Activated CD8-positive, alpha-beta memory T cell treated with anti-CD3 and anti-CD28 coated beads for 36 hours (primary cell): ENCODE measurements around the gene CARS1. TPM values are rescaled to one million over a fixed set of nuclear protein-coding genes. Genes with fewer than 3 reads are reported as not detected.

ENCODE experiments used
- CTCF ChIA-PET: fragments of 350-600 bp; sonication (Branson Sonifier 250); formaldehyde crosslinking; loops from one replicate; lab custom pipeline; 2021; ENCODE audit warnings: antibody characterized with exemption; lab: Charles Lee
- POLR2A ChIA-PET: fragments of 350-600 bp; sonication (Branson Sonifier 250); formaldehyde crosslinking; loops from one replicate; lab custom pipeline; 2021; ENCODE audit warnings: antibody characterized with exemption; lab: Charles Lee
- total RNA-seq, 2 experiments: library from RNA; stranded (reverse); gene quantifications; one replicate each; pipeline ENCODE4 v1.2.3, GENCODE V29; 2021

The CARS1 gene
- total RNA-seq, 2 experiments from 2014 or later, result 92.4 to 96.8 TPM

DNA sequence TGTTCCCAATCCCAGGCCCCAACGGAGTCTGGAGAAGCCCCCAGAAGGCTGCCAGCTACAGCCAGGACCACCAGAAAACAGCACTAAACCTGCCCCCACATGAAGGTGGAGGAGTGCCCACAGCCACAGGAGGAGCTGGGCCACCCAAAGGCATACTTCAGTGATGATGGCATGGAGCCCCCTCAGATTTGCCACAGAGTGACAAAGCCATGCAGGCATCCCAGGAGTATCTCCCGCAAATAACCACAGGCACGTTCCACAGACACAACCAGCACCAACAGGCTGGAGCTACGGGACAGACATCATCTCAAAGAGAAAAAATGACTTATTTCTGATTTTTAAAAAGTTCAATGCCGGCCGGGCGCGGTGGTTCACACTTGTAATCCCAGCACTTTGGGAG, 10.6 kb downstream of the CARS1 start:
- ChIA-PET POLR2A (no interaction called here), CTCF (interaction anchor here (0.6 to 1.6 kb wide), 2 partner anchors 18 to 25 kb away, joined by 3 read pairs; no protein-coding TSS in a partner anchor)

DNA sequence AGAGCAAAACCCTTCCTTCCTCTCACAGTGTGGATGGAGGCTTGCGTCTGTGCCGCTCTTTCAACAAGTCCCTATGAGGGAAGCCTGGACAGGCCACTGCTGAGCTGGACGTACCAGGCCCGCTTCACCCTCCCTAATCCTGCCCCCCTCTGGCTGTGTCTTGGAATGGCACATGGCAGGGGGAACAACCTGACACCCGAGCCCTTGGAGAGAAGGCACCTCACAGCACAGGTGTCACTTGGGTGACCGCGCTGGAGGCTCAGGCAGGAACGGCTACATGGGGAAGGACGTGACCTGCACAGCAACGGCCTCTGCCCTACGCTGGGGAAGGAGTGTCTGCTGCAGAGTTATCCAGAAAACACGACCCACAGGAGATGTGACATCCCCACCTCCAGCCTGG, 11.0 kb downstream of the CARS1 start:
- POLR2A ChIA-PET, result no interaction called here
- CTCF ChIA-PET, result interaction anchor here (1.6 kb wide), 1 partner anchor 25 kb away, joined by 3 read pairs; no protein-coding TSS in a partner anchor

- ChIA-PET POLR2A (no interaction called here), CTCF (no interaction called here)
Observed at GRCh38 chr11:3044915-3045314, 12.3 kb downstream of the CARS1 start.

DNA sequence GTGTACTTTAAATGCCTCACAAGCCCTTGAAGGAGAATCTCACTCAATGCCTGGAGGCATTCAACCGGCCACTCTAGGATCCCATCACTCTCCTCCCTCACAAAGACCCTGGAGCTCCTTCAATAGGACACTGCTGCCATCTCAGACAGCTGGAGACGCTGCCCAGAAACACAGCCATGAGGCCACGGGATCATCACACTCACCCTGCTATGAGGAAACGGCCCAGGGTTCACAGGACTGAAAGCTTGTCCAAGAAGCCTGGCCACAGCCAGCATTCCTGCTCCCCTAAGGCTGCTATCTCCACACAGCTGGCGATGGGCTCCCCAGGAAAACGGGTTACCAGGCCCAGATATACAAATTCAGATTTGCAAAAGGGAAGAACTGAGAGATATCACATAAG, 13.2 kb downstream of the CARS1 start:
- POLR2A ChIA-PET, result no interaction called here
- CTCF ChIA-PET, result no interaction called here

- POLR2A ChIA-PET, result no interaction called here
- CTCF ChIA-PET, result interaction anchor here (1.3 kb wide), 1 partner anchor 48 kb away, joined by 4 read pairs; no protein-coding TSS in a partner anchor
Observed at GRCh38 chr11:3043315-3043871, 13.8 kb downstream of the CARS1 start.

GRCh38 chr11:3042496-3043314, 14.5 kb downstream of the CARS1 start:
- POLR2A ChIA-PET, result no interaction called here
- CTCF ChIA-PET, result interaction anchor here (1.3 kb wide), 1 partner anchor 49 kb away, joined by 4 read pairs; no protein-coding TSS in a partner anchor

- ChIA-PET POLR2A (no interaction called here), CTCF (interaction anchor here (1.3 kb wide), 1 partner anchor 50 kb away, joined by 4 read pairs; no protein-coding TSS in a partner anchor)
Observed at GRCh38 chr11:3041699-3042441, 15.4 kb downstream of the CARS1 start.

- POLR2A ChIA-PET, result no interaction called here
Observed at GRCh38 chr11:3040881-3041280, 16.3 kb downstream of the CARS1 start.

DNA sequence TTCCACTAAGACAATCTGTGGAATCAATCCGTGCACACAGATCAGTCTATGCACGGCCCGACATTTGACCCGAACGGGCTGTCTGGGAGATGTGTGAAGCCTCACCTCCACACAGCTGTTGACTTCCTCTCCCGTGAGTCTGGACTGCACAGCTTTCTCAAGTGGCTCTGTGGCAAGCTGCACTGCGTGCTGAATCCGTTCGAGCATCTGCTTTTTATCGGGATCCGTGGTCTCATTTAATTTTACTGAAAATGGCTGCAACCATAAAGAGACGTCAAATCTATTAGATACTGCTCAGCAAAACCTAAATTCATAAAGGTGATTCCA, 19.3 kb downstream of the CARS1 start:
- POLR2A ChIA-PET, result no interaction called here

More at GRCh38 chr11:3040881-3041280, 16.3 kb downstream of the CARS1 start:
- CTCF ChIA-PET, result no interaction called here

DNA sequence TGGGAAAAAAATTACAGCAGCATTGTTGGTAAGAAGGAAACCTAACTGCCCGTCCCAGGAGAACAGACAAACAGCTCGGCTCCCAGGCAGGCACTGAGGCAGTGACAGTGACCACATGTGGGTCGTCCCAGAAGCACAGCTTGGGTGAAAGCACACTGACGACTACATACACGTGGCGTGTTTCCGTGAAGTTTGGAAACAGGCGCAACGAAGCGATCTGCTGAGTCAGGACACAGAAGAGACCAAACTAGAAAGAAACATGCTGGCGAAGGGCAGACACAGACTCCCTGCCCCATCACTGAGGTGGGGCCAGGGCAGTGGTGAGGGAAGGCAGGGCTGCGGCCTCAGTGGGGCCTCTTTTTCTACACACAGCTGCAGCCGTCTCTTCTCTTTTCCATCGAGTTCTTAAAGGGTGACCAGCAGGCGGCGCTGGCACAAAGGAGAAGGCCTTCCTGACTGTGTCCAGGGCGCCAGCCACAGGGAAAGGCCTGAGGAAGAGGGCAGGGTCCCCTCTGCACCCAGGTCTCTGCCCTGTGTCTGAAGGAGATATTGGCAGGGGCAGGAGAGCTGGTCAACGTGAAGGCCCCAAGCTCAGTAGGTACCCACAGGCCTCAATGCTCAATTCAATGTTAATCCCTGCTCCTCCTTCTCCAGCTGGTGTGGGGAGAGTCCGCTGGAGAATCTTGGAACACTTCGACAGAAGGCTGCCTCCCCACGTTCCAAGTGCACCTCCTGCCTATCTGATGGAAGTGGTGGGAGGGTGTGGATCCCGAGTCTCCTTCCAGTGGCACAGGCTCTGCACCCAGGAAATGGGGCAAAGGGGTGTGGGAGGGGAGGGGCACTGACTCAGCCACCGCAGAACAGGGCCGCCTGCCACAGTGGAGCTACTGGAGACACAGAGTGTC, 19.9 kb downstream of the CARS1 start:
- POLR2A ChIA-PET, result no interaction called here
- CTCF ChIA-PET, result interaction anchor here (0.8 to 4.0 kb wide), 10 partner anchors 9 to 106 kb away, joined by 3 to 27 read pairs (median 4); no protein-coding TSS in a partner anchor

More for the DNA sequence above, 19.3 kb downstream of the CARS1 start:
- CTCF ChIA-PET, result interaction anchor here (0.8 to 4.0 kb wide), 10 partner anchors 9 to 107 kb away, joined by 3 to 27 read pairs (median 4); no protein-coding TSS in a partner anchor

DNA sequence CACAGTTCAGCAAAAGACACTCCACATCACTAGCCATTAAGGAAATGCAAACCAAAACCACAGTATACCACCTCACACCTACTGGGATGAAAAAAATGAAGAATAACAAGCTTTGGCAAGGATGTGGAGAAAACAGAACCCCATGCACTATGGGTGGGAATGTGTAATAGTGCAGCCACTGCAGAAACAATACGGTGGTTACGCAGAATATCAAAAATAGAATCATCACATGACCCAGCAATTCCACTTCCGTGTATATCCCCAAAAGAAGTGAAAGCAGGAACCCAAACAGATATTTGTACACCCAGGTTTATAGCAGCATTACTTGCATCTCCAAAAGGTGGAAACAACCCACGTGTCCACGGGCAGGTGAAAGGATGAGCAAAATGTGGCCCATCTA, 20.8 kb downstream of the CARS1 start:
- ChIA-PET CTCF (interaction anchor here (0.8 to 4.0 kb wide), 3 partner anchors 15 to 55 kb away, joined by 3 to 27 read pairs (median 10); no protein-coding TSS in a partner anchor), POLR2A (no interaction called here)

DNA sequence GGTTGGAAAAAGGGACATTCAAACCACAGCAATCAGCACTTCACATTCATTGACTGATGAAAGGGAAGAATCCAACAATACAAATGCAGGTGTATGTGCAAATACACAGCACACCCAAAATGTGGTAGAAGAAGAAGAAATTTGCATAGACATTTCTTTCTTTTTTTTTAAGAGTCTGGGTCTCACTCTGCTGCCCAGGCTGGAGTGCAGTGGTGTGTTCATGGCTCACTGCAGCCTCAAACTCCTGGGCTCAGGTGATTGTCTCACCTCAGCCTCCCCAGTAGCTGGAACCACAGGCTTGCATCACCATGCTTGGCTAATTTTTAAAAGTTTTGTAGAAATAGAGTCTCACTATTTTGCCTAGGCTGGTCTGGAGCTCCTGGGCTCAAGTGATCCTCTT, 21.9 kb downstream of the CARS1 start:
- CTCF ChIA-PET, result interaction anchor here (4.0 kb wide), 1 partner anchor 56 kb away, joined by 27 read pairs; no protein-coding TSS in a partner anchor
- POLR2A ChIA-PET, result no interaction called here

GRCh38 chr11:3030289-3031070, 26.7 kb downstream of the CARS1 start:
- ChIA-PET CTCF (no interaction called here), POLR2A (interaction anchor here (1.2 kb wide), 1 partner anchor 8 kb away, joined by 3 read pairs; no protein-coding TSS in a partner anchor)

- POLR2A ChIA-PET, result no interaction called here
- CTCF ChIA-PET, result interaction anchor here (1.4 kb wide), 1 partner anchor 9 kb away, joined by 3 read pairs; no protein-coding TSS in a partner anchor
Observed at GRCh38 chr11:3028813-3029212, 28.4 kb downstream of the CARS1 start.

- ChIA-PET POLR2A (no interaction called here), CTCF (no interaction called here)
Observed at GRCh38 chr11:3026803-3027202, 30.4 kb downstream of the CARS1 start.

DNA sequence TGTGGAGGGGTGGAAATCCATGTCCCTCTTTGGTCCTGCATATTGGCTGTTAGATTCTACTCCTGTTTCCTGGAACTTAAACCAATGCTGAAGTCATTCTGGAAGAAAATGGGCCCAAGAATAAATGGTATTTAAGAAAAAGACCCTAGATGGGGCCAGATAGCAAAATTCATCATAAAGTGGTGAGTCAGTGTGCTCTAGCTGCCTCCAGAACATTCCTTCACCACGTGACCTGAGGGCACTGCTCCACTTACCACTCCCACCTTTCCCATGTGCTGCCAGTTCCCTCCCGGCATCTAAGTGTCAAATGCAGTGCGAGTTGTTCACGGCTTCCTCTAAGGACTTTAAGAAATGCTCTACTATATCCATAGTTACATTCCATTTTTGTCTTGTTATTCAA, 34.2 kb downstream of the CARS1 start:
- ChIA-PET POLR2A (interaction anchor here (1.0 kb wide), 1 partner anchor 8 kb away, joined by 3 read pairs; no protein-coding TSS in a partner anchor), CTCF (interaction anchor here (1.1 to 1.8 kb wide), 5 partner anchors 16 to 69 kb away, joined by 3 to 4 read pairs (median 3); no protein-coding TSS in a partner anchor)

GRCh38 chr11:3022300-3022967, 34.8 kb downstream of the CARS1 start:
- ChIA-PET POLR2A (interaction anchor here (1.0 kb wide), 1 partner anchor 9 kb away, joined by 3 read pairs; no protein-coding TSS in a partner anchor), CTCF (interaction anchor here (1.2 to 1.8 kb wide), 4 partner anchors 27 to 69 kb away, joined by 3 to 4 read pairs (median 4); no protein-coding TSS in a partner anchor)
